ENCODE data around the gene OLFML2B. TPM values are rescaled to one million over a fixed set of nuclear protein-coding genes. Genes with fewer than 3 reads are reported as not detected.

OLFML2B gene
- total RNA-seq, 1 experiment from 2014 or later, result not detected

DNA sequence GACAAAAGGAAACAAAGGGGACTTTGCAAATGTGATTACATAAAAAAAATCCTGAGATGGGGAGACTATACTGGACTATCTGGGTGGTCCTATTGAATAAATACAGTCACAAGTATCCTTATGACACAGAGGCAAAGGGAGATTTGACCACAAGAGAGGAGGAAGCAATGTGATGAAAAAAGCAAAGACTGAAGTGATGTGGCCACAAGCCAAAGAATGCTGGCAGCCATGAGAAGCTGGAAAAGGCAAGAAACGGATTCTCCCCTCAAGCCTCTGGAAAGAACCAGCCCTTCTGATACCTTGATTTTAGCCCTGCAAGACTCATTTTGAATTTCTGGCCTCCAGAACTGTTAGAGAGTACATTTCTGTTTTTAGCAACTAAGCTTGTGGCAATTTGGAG is 36.4 kb downstream of the OLFML2B start:
- in situ Hi-C loops (cut with HindIII; ENCODE audit: low sequenced_read_pairs), result no loop called here
- DNase-seq (ENCODE audit: low spot score), result no peak

DNA sequence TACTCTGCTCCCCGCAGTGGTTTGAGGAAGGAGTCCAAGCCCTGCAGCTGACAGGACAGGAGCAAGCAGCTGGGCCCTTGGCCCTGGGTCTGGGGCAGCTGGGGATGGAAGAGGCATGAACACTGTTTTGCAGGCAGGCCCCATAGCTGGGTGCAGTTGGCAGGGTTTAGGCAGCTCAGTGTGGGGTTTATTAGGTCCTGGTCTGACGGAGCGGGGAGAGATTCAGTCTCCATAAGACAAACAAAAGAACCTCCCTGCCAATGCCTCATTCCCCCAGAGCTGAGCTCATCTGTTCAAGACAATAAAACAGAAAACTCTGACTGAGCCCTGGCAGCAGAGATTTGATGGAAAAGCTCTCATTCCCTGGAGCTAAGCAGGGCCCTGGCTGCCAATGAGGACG is 37.3 kb downstream of the OLFML2B start:
- in situ Hi-C loops (cut with HindIII; ENCODE audit: low sequenced_read_pairs), result no loop called here
- DNase-seq (ENCODE audit: low spot score), result no peak

DNA sequence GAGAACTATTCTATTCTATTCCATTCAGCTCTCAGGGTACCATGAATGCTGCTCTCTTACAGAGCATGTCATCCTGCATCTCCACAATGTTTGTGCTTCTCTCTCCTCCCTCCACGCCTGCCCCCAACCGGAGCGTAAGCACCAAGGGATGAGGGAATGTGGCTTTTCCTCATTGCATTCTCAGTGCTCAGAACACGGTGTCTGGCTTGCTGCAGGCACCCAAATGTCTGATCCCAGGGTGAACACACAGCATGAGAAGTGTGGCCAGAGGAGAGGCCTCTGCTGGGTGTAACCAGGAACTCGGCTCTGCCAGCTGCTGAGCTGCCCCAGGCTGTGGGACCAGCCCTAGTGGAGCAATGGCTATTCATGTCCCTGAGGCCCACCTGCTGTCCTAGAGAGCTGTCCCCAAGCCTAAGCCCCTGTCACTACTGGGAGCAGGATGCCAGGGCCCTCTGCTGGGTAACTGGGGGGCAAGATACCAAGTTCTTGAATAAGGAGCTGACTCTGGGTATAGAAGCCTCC is 38.3 kb downstream of the OLFML2B start:
- DNase-seq (ENCODE audit: low spot score), result no peak
- in situ Hi-C loops (cut with HindIII; ENCODE audit: low sequenced_read_pairs), result no loop called here

DNA sequence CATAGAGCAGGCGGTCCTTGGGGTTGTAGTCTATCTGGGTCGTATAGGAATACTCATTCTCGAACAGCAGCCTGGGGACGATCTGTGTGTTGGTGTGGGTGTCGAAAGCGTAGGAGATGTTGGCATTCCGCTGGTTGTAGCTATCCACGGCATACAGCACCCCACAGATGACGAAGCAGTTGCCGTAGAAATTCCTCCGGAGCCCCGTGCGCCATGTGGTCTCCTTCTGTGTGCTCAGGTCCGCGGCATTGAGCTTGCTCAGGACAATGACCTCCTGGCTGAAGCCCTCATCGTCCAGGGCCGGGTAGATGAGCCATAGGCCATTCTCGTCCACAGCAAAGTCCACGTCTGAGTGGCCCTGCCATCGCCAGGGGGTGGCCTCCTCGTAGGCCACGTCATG is 39.9 kb downstream of the OLFML2B start:
- in situ Hi-C loops (cut with HindIII; ENCODE audit: low sequenced_read_pairs), result no loop called here
- DNase-seq (ENCODE audit: low spot score), result no peak

DNA sequence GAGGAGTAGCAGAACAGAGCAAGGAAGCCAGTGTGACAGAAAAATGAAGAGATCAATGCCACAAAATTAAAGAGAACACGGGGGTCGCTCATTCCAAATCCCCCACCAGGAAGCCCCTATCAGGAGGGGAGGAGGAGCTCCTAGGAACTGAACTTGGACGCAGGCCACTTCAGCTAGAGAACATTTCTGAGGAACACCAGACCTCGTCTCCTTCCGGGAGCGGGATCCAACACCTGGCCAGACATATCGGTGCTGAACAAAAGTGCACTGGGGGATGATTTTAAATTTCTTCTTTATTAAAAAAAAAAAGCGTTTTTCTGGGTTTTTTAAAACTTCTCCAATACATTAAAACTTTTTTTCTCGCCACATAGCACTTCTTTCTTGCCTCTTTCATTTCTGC is 40.8 kb downstream of the OLFML2B start:
- no peak for DNase-seq (ENCODE audit: low spot score)
- in situ Hi-C loops (cut with HindIII; ENCODE audit: low sequenced_read_pairs), result no loop called here

DNA sequence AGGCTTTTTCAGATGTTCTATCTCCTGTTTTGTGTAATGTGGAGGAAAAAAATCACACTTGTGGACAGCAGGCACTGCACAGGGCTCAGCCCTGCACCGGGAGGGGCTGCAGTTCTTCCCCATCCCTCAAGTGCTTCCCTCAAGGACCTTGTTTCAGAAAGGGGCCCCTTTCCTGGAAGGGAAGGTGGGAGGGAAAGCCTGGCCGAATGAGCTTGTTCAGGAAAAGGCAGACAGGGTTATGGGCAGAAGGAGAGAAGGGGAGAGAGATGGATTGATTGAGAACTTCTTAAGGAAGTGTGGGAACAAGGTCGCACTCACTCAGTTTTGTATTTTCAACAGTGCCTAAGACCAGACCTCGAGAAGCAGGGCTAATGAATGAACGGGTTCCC is 41.2 kb downstream of the OLFML2B start:
- no peak for DNase-seq (ENCODE audit: low spot score)
- in situ Hi-C loops (cut with HindIII; ENCODE audit: low sequenced_read_pairs), result no loop called here

DNA sequence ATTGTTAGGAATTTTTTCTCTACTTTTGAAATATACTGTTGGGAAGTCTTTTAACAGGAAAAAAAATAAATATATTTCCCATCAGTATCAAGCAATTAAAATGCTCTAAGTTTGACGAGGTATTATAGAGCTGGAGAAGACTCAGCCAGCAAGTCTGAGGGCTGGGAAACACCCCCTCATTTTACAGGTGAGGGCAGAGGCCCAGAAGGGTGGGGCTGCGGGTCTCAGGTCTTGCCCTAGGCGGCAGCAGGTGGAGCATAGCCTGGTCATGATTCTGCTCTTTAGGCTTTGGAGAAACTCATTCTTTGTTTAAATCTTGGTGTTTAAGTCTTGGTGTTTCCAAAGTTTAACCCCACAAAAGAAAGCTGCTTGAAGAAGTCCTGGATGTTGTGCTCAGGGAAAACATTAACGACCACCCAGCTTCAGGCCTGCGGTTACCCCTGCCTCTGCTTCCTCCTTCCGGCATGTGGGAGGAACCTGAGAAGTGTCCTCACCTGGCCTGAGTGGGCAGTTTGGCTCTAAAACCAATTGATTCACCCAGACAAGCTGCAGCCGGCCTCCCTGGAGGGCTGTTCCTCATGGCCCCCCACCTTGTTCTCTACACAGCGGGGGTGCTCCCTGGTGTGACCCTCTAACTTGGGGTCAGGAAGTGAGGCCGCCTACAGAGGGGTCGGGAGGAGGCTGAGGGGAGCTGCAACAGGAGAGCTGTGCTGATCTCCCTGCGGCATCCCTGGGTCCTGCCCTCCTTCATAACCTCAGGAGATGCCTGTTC is 41.7 kb downstream of the OLFML2B start:
- no peak for DNase-seq (ENCODE audit: low spot score)
- in situ Hi-C loops (cut with HindIII; ENCODE audit: low sequenced_read_pairs), result no loop called here

DNA sequence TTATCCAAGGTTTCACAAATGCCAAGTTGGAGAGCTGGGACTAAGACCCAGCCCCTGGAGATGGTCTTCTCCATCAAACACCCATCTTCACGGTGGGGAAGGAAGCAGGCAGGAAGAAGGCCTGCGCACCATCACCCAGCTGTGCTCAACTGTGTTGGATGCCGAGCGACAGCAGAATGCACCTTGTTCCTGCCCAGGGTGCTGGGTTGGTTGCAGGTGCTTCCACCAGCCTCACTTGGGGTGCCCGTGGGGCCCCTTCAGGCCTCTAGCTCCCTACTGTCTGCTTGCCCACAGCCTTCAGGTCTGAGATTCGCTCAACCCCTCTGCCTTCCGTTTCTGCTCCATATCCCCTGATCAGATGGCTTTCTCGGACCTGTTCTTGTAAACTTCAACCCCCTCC is 42.5 kb downstream of the OLFML2B start:
- in situ Hi-C loops (cut with HindIII; ENCODE audit: low sequenced_read_pairs), result no loop called here
- DNase-seq (ENCODE audit: low spot score), result no peak

DNA sequence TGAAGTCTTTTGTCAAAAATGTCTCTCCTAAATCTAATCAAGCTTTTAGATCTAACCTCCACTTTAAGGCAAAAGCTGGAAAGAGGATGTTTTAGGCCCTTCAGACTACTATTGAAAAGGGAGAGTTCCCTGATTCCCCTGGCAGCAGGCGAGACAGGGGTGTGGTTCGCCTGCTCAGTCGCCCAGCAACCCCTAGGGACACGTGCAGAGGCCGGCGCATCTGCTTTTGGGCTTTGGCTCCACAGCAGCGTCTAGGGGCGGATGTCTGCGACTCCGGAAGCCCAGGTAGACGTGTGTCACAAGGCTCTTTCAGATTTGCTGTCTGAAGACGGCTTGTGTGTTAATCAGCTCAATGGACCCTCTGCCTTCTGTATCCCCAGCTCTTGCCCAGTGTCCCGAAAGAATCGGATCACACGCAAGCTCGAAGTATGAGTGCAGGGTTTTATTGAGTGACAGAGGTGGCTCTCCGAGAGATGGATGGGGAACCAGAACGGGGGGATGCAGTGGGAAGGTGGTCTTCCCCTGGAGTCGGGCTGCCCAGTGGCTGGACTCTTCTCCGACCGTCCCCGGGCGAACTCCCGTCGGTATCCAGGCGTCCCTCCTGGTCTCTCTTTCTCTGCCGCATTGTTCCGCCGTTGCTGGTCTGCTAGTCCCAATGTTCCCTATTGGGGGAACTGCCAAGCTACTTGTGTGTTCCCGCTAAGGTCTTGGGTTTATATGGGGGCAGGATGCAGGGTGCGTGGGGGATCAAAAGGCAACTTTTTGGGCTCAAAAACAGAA is 45.5 kb downstream of the OLFML2B start:
- DNase-seq (ENCODE audit: low spot score), result no peak
- in situ Hi-C loops (cut with HindIII; ENCODE audit: low sequenced_read_pairs), result no loop called here

DNA sequence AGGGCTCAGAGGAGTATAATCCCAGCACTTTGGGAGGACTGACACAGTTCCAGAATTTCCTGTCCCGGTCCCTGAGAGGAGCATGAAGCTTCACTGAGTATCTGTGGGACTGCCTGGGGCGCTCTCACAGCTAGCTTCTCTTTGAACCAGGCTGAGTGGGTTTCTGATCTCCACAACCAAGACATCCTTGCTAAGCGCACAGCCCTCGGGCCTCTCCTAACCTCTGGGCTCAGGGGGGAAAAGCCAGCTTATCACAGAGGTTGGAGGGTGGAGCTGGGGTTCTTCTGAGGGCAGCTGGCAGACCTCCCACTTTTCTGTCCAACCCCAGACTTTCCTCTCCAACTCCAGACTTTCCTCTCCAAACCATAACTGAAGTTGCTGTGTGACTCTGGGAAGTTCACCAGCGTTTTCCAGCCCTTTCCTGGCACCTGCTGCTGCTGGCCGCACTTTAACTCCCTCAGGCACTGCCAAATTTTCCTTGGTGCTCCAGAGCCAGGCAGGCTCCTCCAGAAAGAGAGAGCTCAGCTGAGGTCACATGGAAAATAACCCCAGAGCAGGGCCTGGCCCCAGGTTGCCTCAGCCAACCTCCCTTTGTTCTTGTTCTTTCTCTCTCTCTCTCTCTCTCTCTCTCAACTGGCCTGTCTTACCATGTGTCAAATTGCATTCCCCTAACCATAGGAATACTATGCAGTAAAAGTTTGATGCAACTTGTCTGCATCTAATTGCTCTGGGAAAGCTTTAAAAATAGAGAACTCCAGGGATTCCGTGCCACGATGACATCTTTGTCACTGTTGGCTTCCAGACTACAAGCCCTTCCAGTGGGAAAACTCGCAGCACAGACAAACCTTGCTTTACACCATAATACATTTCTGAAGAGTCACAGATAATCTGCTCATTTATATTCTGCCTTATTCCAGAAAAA is 49.5 kb downstream of the OLFML2B start:
- in situ Hi-C loops (cut with HindIII; ENCODE audit: low sequenced_read_pairs), result no loop called here
- peak; percentile 5 for DNase-seq (ENCODE audit: low spot score)

DNA sequence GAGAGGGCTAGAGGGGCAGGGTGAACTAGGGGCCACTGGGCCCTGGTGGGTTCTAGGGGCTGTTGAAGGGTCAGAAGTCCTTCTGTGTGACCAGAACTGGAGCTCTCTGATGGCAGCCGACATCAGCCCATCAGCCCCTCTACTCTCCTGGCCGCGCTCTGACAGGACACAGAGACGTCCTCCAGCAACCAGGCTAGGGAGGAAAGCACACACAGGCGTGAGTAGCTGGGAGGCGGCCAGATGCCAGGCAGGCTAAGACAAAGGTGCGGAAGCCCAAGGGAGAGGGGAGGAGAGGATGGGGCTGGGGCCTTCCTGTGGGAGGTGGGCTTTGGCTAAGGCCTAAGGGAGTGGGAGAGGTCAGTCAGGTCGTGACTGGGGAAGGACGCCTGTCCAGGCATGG is 50.8 kb downstream of the OLFML2B start:
- no peak for DNase-seq (ENCODE audit: low spot score)
- in situ Hi-C loops (cut with HindIII; ENCODE audit: low sequenced_read_pairs), result no loop called here

DNA sequence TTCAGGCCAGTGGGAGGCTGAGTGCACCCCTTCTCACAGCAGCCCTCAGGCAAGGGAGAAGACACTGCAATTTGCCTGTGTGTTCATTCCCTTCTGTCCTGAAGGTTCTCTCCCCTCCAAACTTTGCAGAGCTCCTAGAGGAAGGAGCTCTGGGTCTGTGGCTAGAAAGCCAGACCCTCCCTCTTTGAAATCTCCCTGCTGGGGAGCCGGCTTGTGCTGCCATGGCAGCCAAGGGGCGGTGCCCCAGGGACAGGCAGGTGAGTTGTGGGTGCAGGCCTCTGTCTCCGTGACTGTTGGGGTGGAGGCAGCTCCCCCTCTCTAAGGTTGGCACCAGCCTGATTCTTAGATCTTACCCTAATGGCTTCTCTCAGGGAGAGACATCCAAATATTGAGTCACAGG is 53.0 kb downstream of the OLFML2B start:
- in situ Hi-C loops (cut with HindIII; ENCODE audit: low sequenced_read_pairs), result no loop called here
- no peak for DNase-seq (ENCODE audit: low spot score)

DNA sequence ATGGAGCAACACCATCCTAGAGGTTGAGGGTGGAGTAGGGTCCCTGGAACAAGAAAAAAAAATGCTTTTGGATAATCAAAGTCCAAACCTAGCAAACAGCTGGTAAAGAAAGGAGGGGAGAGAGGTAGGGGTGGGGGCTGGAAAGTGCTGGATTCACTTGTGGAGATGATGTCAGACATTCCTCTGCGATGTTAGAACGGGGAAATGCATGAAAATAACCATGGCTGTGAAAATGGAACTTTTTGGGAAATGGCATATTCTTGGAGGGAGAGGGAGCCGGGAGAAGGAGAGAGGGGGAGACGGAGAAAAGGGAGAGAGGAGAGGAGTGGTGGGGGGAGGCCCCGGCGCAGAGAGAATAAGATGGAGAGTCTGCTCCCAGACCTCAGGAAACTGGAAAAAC is 53.6 kb downstream of the OLFML2B start:
- DNase-seq (ENCODE audit: low spot score), result no peak
- in situ Hi-C loops (cut with HindIII; ENCODE audit: low sequenced_read_pairs), result no loop called here

DNA sequence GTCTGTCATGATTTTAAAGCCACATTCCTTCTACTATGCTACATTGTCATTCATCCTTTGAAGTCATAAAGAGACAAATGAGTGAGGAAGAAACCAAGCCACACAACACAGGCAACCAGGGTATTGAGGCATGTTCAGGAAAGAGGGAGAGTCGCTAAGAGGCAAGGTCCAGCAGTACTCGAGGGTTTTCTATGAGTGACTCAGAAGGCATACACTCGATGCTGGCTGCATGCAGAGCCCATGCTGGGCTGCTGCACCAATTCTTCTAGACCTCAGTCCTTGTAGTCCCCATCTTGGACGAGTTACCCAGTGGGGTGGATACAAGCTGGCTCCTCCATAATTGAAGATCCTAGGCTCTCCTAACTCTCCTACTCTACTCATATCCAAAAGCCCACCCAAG is 57.6 kb downstream of the OLFML2B start:
- no peak for DNase-seq (ENCODE audit: low spot score)
- in situ Hi-C loops (cut with HindIII; ENCODE audit: low sequenced_read_pairs), result no loop called here

DNA sequence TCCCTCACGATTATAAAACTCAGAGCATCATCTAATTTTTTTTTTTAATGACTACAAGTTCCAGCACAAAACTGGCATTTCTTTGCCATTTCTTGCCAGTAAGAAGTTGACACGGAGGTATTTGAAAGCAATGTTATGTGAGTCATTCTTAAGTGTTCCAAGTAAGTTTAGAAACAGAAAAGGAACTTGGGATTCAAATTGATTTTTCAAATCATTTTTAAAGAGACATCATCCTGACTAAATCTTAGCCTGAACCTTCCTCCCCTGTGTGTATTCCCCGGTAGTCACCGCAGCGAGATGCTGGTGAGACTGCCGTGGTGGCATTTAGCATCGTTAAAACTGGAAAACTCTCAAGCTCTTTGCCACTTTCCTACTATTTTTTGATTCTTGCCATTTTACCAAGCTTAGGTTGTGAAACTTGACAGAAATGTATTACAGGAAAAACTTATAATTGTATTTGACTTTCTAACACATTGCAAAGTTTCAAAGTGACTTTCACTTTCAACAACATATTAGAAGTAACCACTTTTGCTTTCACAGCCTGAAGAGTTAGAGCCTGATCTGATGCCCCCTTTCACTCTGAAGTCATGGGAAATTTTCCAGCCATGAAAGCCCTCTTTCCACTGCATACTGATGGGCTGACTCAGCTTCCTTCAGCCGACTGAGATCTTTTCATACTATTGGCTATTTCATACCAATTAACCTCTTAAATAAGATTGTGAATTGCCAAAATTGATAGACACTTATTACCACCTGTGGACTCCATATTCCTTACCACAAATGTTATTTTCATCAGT is 61.4 kb downstream of the OLFML2B start:
- in situ Hi-C loops (cut with HindIII; ENCODE audit: low sequenced_read_pairs), result no loop called here
- no peak for DNase-seq (ENCODE audit: low spot score)

DNA sequence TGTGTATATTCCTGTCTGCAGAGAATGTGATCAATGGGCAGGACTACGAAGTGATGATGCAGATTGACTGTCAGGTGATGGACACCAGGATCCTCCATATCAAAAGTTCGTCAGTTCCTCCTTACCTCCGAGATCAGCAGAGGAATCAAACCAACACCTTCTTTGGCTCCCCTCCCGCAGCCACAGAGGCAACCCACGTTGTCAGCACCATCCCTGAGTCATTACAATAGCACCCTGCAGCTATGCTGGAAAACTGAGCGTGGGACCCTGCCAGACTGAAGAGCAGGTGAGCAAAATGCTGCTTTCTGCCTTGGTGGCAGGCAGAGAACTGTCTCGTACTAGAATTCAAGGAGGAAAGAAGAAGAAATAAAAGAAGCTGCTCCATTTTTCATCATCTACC is 65.2 kb downstream of the OLFML2B start:
- in situ Hi-C loops (cut with HindIII; ENCODE audit: low sequenced_read_pairs), result no loop called here
- peak; percentile 52 for DNase-seq (ENCODE audit: low spot score)

DNA sequence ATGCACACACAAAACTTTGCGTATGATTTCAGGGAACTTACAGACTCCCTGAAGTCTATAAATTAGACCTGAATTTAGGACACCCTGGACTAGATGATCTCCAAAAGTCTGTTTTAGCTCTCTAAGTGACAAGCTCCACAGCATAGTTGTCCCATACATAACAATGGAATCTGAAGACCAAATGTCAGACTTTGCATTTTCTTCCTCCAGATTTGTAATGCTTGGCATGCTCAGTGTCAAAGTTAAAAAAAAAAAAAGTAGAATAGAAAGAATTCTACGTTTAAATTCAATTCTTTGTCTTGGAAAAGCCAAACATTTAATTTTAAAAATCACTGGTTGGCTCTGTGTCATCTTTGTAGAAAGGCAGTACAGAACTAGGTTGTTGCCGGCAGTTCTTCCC is 66.7 kb downstream of the OLFML2B start:
- in situ Hi-C loops (cut with HindIII; ENCODE audit: low sequenced_read_pairs), result no loop called here
- DNase-seq (ENCODE audit: low spot score), result no peak

DNA sequence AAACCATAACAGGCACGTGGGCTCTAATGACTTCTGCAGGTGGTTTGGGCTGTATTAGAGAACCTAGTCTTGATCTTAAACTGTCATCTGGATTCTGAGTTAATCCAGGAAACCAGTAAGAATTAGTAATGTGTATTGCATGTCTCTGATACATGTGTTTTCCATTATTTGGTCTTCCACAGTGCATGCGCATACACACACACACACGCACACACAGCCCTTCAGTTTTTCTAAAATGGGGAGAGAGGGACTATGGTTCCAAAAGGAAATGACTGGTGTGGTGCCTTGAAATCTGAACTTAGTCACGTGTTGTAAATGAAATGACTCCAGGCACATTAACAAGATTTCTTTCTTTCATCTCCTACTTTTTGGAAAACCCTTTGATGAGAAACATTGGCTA is 67.6 kb downstream of the OLFML2B start:
- in situ Hi-C loops (cut with HindIII; ENCODE audit: low sequenced_read_pairs), result no loop called here
- no peak for DNase-seq (ENCODE audit: low spot score)

DNA sequence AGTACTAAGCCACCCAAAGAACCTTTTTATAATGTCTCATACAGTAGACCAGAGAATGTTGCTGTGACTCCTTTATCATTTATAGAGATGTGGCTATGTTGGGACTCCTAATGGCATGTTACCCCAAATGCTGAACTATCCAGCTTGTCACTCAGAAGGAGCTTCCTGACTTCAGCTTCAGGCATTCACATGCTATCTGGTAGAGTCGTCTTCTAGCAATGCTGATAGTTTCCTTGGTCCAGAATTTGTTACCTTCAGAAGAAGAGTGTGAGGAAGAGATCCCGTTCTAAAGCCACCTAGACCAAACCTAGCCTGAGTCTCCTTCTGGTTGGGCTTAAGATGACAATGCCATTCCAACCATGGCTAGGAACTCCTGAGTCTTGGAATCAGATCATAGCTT is 68.1 kb downstream of the OLFML2B start:
- in situ Hi-C loops (cut with HindIII; ENCODE audit: low sequenced_read_pairs), result no loop called here
- no peak for DNase-seq (ENCODE audit: low spot score)
